SK-N-SH (cell line): Measurements from ENCODE around the gene TRAF3IP1. TPM values are rescaled to one million over a fixed set of nuclear protein-coding genes. Genes with fewer than 3 reads are reported as not detected.

ENCODE experiments used
- CTCF ChIA-PET: fragments of 300-600, 350-600 bp; formaldehyde crosslinking; extraction: SDS; loops from one replicate; lab custom pipeline; 2021; lab: Yijun Ruan, JAX
- POLR2A ChIA-PET: fragments of 350-600 bp; sonication (Branson Sonifier 250); formaldehyde crosslinking; extraction: SDS; loops from one replicate; lab custom pipeline; 2020; ENCODE audit warnings: antibody characterized with exemption, inconsistent platforms; lab: Yijun Ruan, JAX
- DNase-seq: peaks from one replicate; pipeline ENCODE4 v3.0.0; 2012
- H2AFZ ChIP-seq: fragments of 200-600 bp; sonication (generic); 2 replicates; pipeline ENCODE4 v1.8.1; 2016; ENCODE audit warnings: antibody characterized with exemption, mild to moderate bottlenecking, low read depth
- H3F3A ChIP-seq: fragments of 200-600 bp; sonication (generic); replicated peaks from 2 replicates; pipeline ENCODE3; 2016; ENCODE audit warnings: antibody characterized with exemption, mild to moderate bottlenecking; ENCODE audit not compliant: insufficient read depth
- H3K27ac ChIP-seq, 2 experiments: fragments of 200-500 bp in 1 of 2; fragments of 200-600 bp in 1 of 2; sonication (Bioruptor generic) in 1 of 2; sonication (generic), shearing (Covaris generic) in 1 of 2; 2 replicates each; pipeline versions ENCODE4 v1.5.1 to v1.6.1; 2014 to 2016; ENCODE audit warnings: low read depth in 2 of 2, inconsistent platforms in 1 of 2, low read length in 1 of 2, mild to moderate bottlenecking in 1 of 2, mixed read lengths in 1 of 2
- H3K27me3 ChIP-seq: fragments of 200-600 bp; sonication (generic), shearing (Covaris generic); 2 replicates; pipeline ENCODE4 v1.6.1; 2016; ENCODE audit warnings: mixed run types; ENCODE audit not compliant: insufficient read depth
- H3K36me3 ChIP-seq, 2 experiments: fragments of 200-500 bp in 1 of 2; fragments of 200-600 bp in 1 of 2; sonication (Bioruptor generic) in 1 of 2; sonication (generic) in 1 of 2; replicated peaks in 1 of 2; 2 replicates each; pipeline versions ENCODE3 to v1.5.1; 2014 to 2016; ENCODE audit warnings: low read length in 1 of 2, mild to moderate bottlenecking in 1 of 2; ENCODE audit not compliant: insufficient read depth in 2 of 2, control insufficient read depth in 1 of 2
- H3K4me1 ChIP-seq, 2 experiments: fragments of 200-500 bp in 1 of 2; fragments of 200-600 bp in 1 of 2; sonication (Bioruptor generic) in 1 of 2; sonication (generic), shearing (Covaris generic) in 1 of 2; 2 replicates each; pipeline versions ENCODE4 v1.5.1 to v1.6.1; 2014 to 2016; ENCODE audit warnings: low read depth in 1 of 2, low read length in 1 of 2, mixed run types in 1 of 2; ENCODE audit not compliant: insufficient read depth in 2 of 2, control insufficient read depth in 1 of 2
- H3K4me2 ChIP-seq: fragments of 200-600 bp; sonication (generic), shearing (Covaris generic); 2 replicates; pipeline ENCODE4 v1.6.1; 2017; ENCODE audit warnings: mixed run types
- H3K4me3 ChIP-seq, 2 experiments: fragments of 200-500 bp in 1 of 2; fragments of 200-600 bp in 1 of 2; sonication (Bioruptor generic) in 1 of 2; sonication (generic), shearing (Covaris generic) in 1 of 2; 2 replicates each; pipeline versions ENCODE4 v1.5.1 to v1.8.1; 2014 to 2016; ENCODE audit warnings: low read depth in 2 of 2, inconsistent platforms in 1 of 2, low read length in 1 of 2, mild to moderate bottlenecking in 1 of 2, mixed read lengths in 1 of 2, moderate library complexity in 1 of 2
- H3K79me2 ChIP-seq: fragments of 200-600 bp; sonication (generic); 2 replicates; pipeline ENCODE4 v1.8.1; 2017; ENCODE audit warnings: mild to moderate bottlenecking; ENCODE audit not compliant: insufficient read depth
- H3K9ac ChIP-seq: fragments of 200-600 bp; sonication (generic); 2 replicates; pipeline ENCODE4 v1.6.1; 2017; ENCODE audit warnings: mixed run types
- H3K9me2 ChIP-seq: fragments of 200-600 bp; sonication (generic); 2 replicates; pipeline ENCODE4 v1.6.1; 2017; ENCODE audit warnings: mixed run types
- H3K9me3 ChIP-seq: fragments of 200-600 bp; sonication (generic); 2 replicates; pipeline ENCODE4 v1.6.1; 2017; ENCODE audit warnings: mixed run types, mild to moderate bottlenecking, moderate library complexity
- H4K20me1 ChIP-seq: fragments of 200-600 bp; sonication (generic); 2 replicates; pipeline ENCODE4 v1.6.1; 2017; ENCODE audit warnings: mild to moderate bottlenecking, mixed run types; ENCODE audit not compliant: insufficient read depth
- CHD2 ChIP-seq: fragments of 150-350 bp; IDR thresholded peaks from 2 replicates; pipeline ENCODE4 v1.6.1; 2018; ENCODE audit warnings: low read length; ENCODE audit not compliant: partially characterized antibody
- CTCF ChIP-seq: fragments of 200-600 bp; sonication (generic); IDR thresholded peaks from 2 replicates; pipeline ENCODE4 v1.6.1; 2017; ENCODE audit warnings: antibody characterized with exemption, mild to moderate bottlenecking, moderate library complexity
- ELF1 ChIP-seq: IDR thresholded peaks from 2 replicates; pipeline ENCODE4 v1.4.0; 2012
- EP300 ChIP-seq, 2 experiments: IDR thresholded peaks; 2 replicates each; pipeline versions ENCODE4 v1.4.0 to v1.6.1; 2012; ENCODE audit warnings: borderline replicate concordance in 1 of 2, low read depth in 1 of 2, low read length in 1 of 2
- FOSL2 ChIP-seq: IDR thresholded peaks from 2 replicates; pipeline ENCODE4 v1.4.0; 2012; ENCODE audit warnings: low read depth, mild to moderate bottlenecking, moderate library complexity, borderline replicate concordance
- FOXJ3 ChIP-seq: sonication (generic); formaldehyde crosslinking; IDR thresholded peaks from 2 replicates; pipeline ENCODE4 v1.5.1; 2020; ENCODE audit warnings: mild to moderate bottlenecking, missing genetic modification reagents
- FOXM1 ChIP-seq: IDR thresholded peaks from 2 replicates; pipeline ENCODE4 v1.4.0; 2012; ENCODE audit warnings: low read depth, mild to moderate bottlenecking
- GABPA ChIP-seq: IDR thresholded peaks from 2 replicates; pipeline ENCODE4 v1.4.0; 2012; ENCODE audit warnings: low read depth, mild to moderate bottlenecking
- IRF3 ChIP-seq: fragments of 150-350 bp; IDR thresholded peaks from 2 replicates; pipeline ENCODE4 v1.6.1; 2016; ENCODE audit warnings: mild to moderate bottlenecking, low read depth, low read length
- JUND ChIP-seq: IDR thresholded peaks from 2 replicates; pipeline ENCODE4 v1.4.0; 2012
- MAX ChIP-seq: IDR thresholded peaks from 2 replicates; pipeline ENCODE4 v1.4.0; 2012; ENCODE audit warnings: low read depth
- MEF2A ChIP-seq: IDR thresholded peaks from 2 replicates; pipeline ENCODE4 v1.4.0; 2012; ENCODE audit warnings: low read depth, borderline replicate concordance
- NRF1 ChIP-seq: IDR thresholded peaks from 2 replicates; pipeline ENCODE4 v1.6.1; 2012; ENCODE audit warnings: low read depth, mild to moderate bottlenecking, low read length
- PBX3 ChIP-seq: IDR thresholded peaks from 2 replicates; pipeline ENCODE4; 2012
- POLR2AphosphoS5 ChIP-seq: IDR thresholded peaks from 2 replicates; pipeline ENCODE4 v1.6.1; 2012; ENCODE audit warnings: low read depth, low read length
- RCOR1 ChIP-seq: fragments of 150-350 bp; IDR thresholded peaks from 2 replicates; pipeline ENCODE4 v1.6.1; 2017; ENCODE audit warnings: antibody characterized with exemption, low read length
- REST ChIP-seq: IDR thresholded peaks from 2 replicates; pipeline ENCODE4 v1.6.1; 2012; ENCODE audit warnings: mild to moderate bottlenecking, low read depth, low read length, moderate library complexity
- RXRA ChIP-seq: IDR thresholded peaks from 2 replicates; pipeline ENCODE4 v1.4.0; 2012; ENCODE audit warnings: low read depth, mild to moderate bottlenecking, borderline replicate concordance
- TAF1 ChIP-seq: IDR thresholded peaks from 2 replicates; pipeline ENCODE4 v1.6.1; 2012; ENCODE audit warnings: low read depth, mild to moderate bottlenecking, low read length, moderate library complexity, borderline replicate concordance
- YY1 ChIP-seq: IDR thresholded peaks from 2 replicates; pipeline ENCODE4 v1.4.0; 2012; ENCODE audit warnings: low read depth, mild to moderate bottlenecking
- WGBS: methylation state at CpG from one replicate; pipeline ENCODE4 v1.1.6; 2017; ENCODE audit warnings: low lambda C conversion rate; 5-methylcytosine and 5-hydroxymethylcytosine counted together
- polyA plus RNA-seq, 3 experiments: library from polyadenylated mRNA; depleted of rRNA; stranded (reverse); fragments of >200 nt; gene quantifications; 2 replicates each; pipeline ENCODE4 v1.2.3, GENCODE V29; 2012

The TRAF3IP1 gene
- polyA plus RNA-seq, 1 of the 3 experiments (the other 2 are of a cell fraction), result 15.0 TPM

GRCh38 chr2:238438856-238439849 is 118.8 kb downstream of the TRAF3IP1 start (continued):
- TF ChIP-seq REST (no peak), RXRA (no peak; the same call in 1 of the 2 replicates), MAX (no peak; the same call in 1 of the 2 replicates), ELF1 (no peak; the same call in 1 of the 2 replicates), GABPA (no peak), EP300 (IDR thresholded peaks at IDR 0.05; ENCODE audit: borderline replicate concordance in 1 of 2, low read depth in 1 of 2, low read length in 1 of 2) (peak in 1 of 2 experiments; percentile 71; a peak in 1 of 4 replicates), MEF2A (no peak; the same call in 1 of the 2 replicates), FOXM1 (0 out of 2 replicates have a peak, but pooled peaks have one; percentile 25), NRF1 (no peak), JUND (peak; percentile 76; the same call in 1 of the 2 replicates)

GRCh38 chr2:238439917-238440316 is 119.6 kb downstream of the TRAF3IP1 start:
- WGBS, result 84% methylated on average over 2 of the region's 2 CpGs
- H3K9me3 ChIP-seq, result no peaks in the 10 kb centered on the region
- no peak for DNase-seq
- no peak overlapping the region for H3K9ac ChIP-seq
- peaks cover 33% of the 10 kb centered on the region for H4K20me1 ChIP-seq
- H3K9me2 ChIP-seq, result no peaks in the 10 kb centered on the region
- peaks cover 100% of the 10 kb centered on the region for H3K79me2 ChIP-seq
- H3K27me3 ChIP-seq, result no peaks in the 10 kb centered on the region
- peaks cover 10 to 18% of the 10 kb centered on the region in 2 experiments; a peak in 3 of 4 replicates for H3K4me1 ChIP-seq
- ChIA-PET POLR2A (no interaction called here), CTCF (interaction anchor here (1.1 kb wide), 1 partner anchor 8 kb away, joined by 3 read pairs; no protein-coding TSS in a partner anchor)
- no peak overlapping the region for H3K4me3 ChIP-seq
- peaks cover 58 to 70% of the 10 kb centered on the region in 2 experiments for H3K36me3 ChIP-seq
- H3K27ac ChIP-seq, result peak overlapping the region in 1 of 2 experiments; percentile 84; a peak in 2 of 4 replicates
- H3F3A ChIP-seq, result peaks cover 8% of the 10 kb centered on the region
- H3K4me2 ChIP-seq, result peak overlapping the region; percentile 27; the same call in 1 of the 2 replicates
- no peak overlapping the region for H2AFZ ChIP-seq
- TF ChIP-seq IRF3, result no peak
- no peak for TF ChIP-seq FOXJ3
- TF ChIP-seq FOSL2, result no peak
- TF ChIP-seq CHD2, result no peak
- TF ChIP-seq POLR2AphosphoS5, result no peak
- no peak for TF ChIP-seq YY1
- no peak for TF ChIP-seq TAF1
- no peak for TF ChIP-seq CTCF
- TF ChIP-seq RCOR1, result no peak
- TF ChIP-seq PBX3, result no peak
